H1 (cell line): ENCODE data around the gene JAKMIP2. TPM values are rescaled to one million over a fixed set of nuclear protein-coding genes. Genes with fewer than 3 reads are reported as not detected.

ENCODE experiments used
- CTCF ChIA-PET: fragments of 300-600 bp; sonication (Branson Sonifier 250); formaldehyde crosslinking; loops from one replicate; lab custom pipeline; 2021; ENCODE audit not compliant: partially characterized antibody; lab: Charles Lee
- POLR2A ChIA-PET: fragments of 300-600 bp; sonication (Branson Sonifier 250); formaldehyde crosslinking; loops from one replicate; lab custom pipeline; 2021; ENCODE audit warnings: inconsistent platforms; ENCODE audit not compliant: partially characterized antibody; lab: Charles Lee
- DNase-seq, 2 experiments: peaks; one replicate each; pipeline versions ENCODE4 v3.0.0 to v3.0.0-alpha.2; 2010 to 2022; ENCODE audit warnings: low spot score in 2 of 2, low read depth in 1 of 2, mixed read lengths in 1 of 2
- FAIRE-seq: peaks from 2 replicates; lab custom pipeline; 2011; peaks lifted over from hg19 to GRCh38; lab: Jason Lieb, UNC
- H2AFZ ChIP-seq: 2 replicates; pipeline ENCODE4 v1.8.1; 2012; ENCODE audit warnings: low read length, inconsistent platforms
- H2AK5ac ChIP-seq: 2 replicates; pipeline ENCODE4 v1.6.1; 2013; ENCODE audit warnings: low read depth, low read length
- H2BK120ac ChIP-seq: replicated peaks from 2 replicates; pipeline ENCODE3; 2013; ENCODE audit warnings: low read depth, low read length, inconsistent platforms
- H2BK12ac ChIP-seq: 2 replicates; pipeline ENCODE4 v1.6.1; 2013; ENCODE audit warnings: low read depth, low read length
- H2BK15ac ChIP-seq: 2 replicates; pipeline ENCODE4 v1.6.1; 2013; ENCODE audit warnings: low read length
- H2BK20ac ChIP-seq: 2 replicates; pipeline ENCODE4 v1.6.1; 2013; ENCODE audit warnings: low read length
- H2BK5ac ChIP-seq: 2 replicates; pipeline ENCODE4 v1.6.1; 2013; ENCODE audit warnings: low read depth, low read length
- H3K14ac ChIP-seq: 2 replicates; pipeline ENCODE4 v1.6.1; 2013; ENCODE audit warnings: inconsistent platforms; ENCODE audit not compliant: insufficient read length
- H3K18ac ChIP-seq: 2 replicates; pipeline ENCODE4 v1.6.1; 2013; ENCODE audit warnings: low read length; ENCODE audit errors: extremely low read depth
- H3K23ac ChIP-seq: 2 replicates; pipeline ENCODE4 v1.6.1; 2013; ENCODE audit warnings: inconsistent platforms; ENCODE audit not compliant: insufficient read length
- H3K23me2 ChIP-seq: 2 replicates; pipeline ENCODE4 v1.6.1; 2013; ENCODE audit warnings: low read depth, low read length
- H3K27ac ChIP-seq: 2 replicates; pipeline ENCODE4 v1.6.1; 2011; ENCODE audit warnings: low read depth, low read length, inconsistent platforms
- H3K27me3 ChIP-seq, 4 experiments: replicated peaks in 1 of 4; 1 replicate in 1 of 4; 2 replicates in 3 of 4; pipeline versions ENCODE4 v1.6.1 to v1.8.1; 2011 to 2013; ENCODE audit warnings: low read length in 3 of 4, mild to moderate bottlenecking in 3 of 4, inconsistent platforms in 2 of 4, mixed read lengths in 2 of 4, moderate library complexity in 1 of 4; ENCODE audit not compliant: control insufficient read depth in 3 of 4, insufficient read depth in 3 of 4; ENCODE audit errors: extremely low read depth in 1 of 4
- H3K36me3 ChIP-seq, 4 experiments: 2 replicates each; pipeline versions ENCODE4 v1.6.1 to v1.8.1; 2011 to 2013; ENCODE audit warnings: mild to moderate bottlenecking in 4 of 4, low read length in 3 of 4, moderate library complexity in 2 of 4, control low read depth in 1 of 4, inconsistent platforms in 1 of 4; ENCODE audit not compliant: insufficient read depth in 4 of 4, control insufficient read depth in 2 of 4
- H3K4ac ChIP-seq: replicated peaks from 2 replicates; pipeline ENCODE3; 2013; ENCODE audit warnings: low read length, low read depth, mixed read lengths, inconsistent platforms; ENCODE audit not compliant: insufficient read length
- H3K4me1 ChIP-seq, 4 experiments: replicated peaks in 1 of 4; 1 replicate in 1 of 4; 2 replicates in 3 of 4; pipeline versions ENCODE4 v1.6.1 to v1.8.1; 2011 to 2013; ENCODE audit warnings: low read length in 3 of 4, inconsistent platforms in 2 of 4, mixed read lengths in 1 of 4; ENCODE audit not compliant: insufficient read depth in 4 of 4, control insufficient read depth in 3 of 4
- H3K4me2 ChIP-seq, 2 experiments: 2 replicates each; pipeline versions ENCODE4 v1.6.1 to v1.8.1; 2011 to 2013; ENCODE audit warnings: low read depth in 2 of 2, low read length in 2 of 2, control low read depth in 1 of 2, inconsistent platforms in 1 of 2, mild to moderate bottlenecking in 1 of 2; ENCODE audit not compliant: insufficient read depth in 1 of 2
- H3K4me3 ChIP-seq, 4 experiments: fragments of 200-600, 300-600 bp in 1 of 4; sonication (generic), shearing (Covaris generic), sonication (Bioruptor Twin) in 1 of 4; 2 replicates each; pipeline versions ENCODE4 v1.5.1 to v1.8.1; 2011 to 2016; ENCODE audit warnings: low read length in 4 of 4, low read depth in 3 of 4, control low read depth in 2 of 4, inconsistent platforms in 2 of 4, mild to moderate bottlenecking in 2 of 4, mixed read lengths in 1 of 4, moderate library complexity in 1 of 4; ENCODE audit not compliant: insufficient read depth in 2 of 4; ENCODE audit errors: extremely low read depth in 1 of 4
- H3K56ac ChIP-seq: replicated peaks from 2 replicates; pipeline ENCODE3; 2013; ENCODE audit warnings: low read depth, mild to moderate bottlenecking, mixed read lengths, low read length, inconsistent platforms; ENCODE audit not compliant: insufficient read length
- H3K79me1 ChIP-seq: 2 replicates; pipeline ENCODE4 v1.6.1; 2013; ENCODE audit warnings: low read depth, low read length, control low read depth
- H3K79me2 ChIP-seq, 2 experiments: 2 replicates each; pipeline versions ENCODE4 v1.6.1 to v1.8.1; 2012 to 2013; ENCODE audit warnings: low read length in 2 of 2, mild to moderate bottlenecking in 2 of 2, inconsistent platforms in 1 of 2; ENCODE audit not compliant: insufficient read depth in 2 of 2, control insufficient read depth in 1 of 2
- H3K9ac ChIP-seq, 4 experiments: replicated peaks in 1 of 4; 1 replicate in 1 of 4; 2 replicates in 3 of 4; pipeline versions ENCODE4 v1.6.1 to v1.8.1; 2011 to 2013; ENCODE audit warnings: low read depth in 3 of 4, low read length in 3 of 4, control low read depth in 2 of 4, mild to moderate bottlenecking in 2 of 4, moderate library complexity in 2 of 4, inconsistent platforms in 1 of 4; ENCODE audit errors: extremely low read depth in 1 of 4
- H3K9me3 ChIP-seq, 2 experiments: 2 replicates each; pipeline versions ENCODE4 v1.6.1 to v1.8.1; 2012 to 2013; ENCODE audit warnings: mild to moderate bottlenecking in 2 of 2, moderate library complexity in 2 of 2, control low read depth in 1 of 2, inconsistent platforms in 1 of 2, low read depth in 1 of 2, low read length in 1 of 2, mixed read lengths in 1 of 2; ENCODE audit not compliant: insufficient read depth in 2 of 2
- H4K20me1 ChIP-seq, 2 experiments: replicated peaks in 1 of 2; 2 replicates each; pipeline versions ENCODE3 to v1.8.1; 2011 to 2013; ENCODE audit warnings: inconsistent platforms in 2 of 2, low read length in 2 of 2, mild to moderate bottlenecking in 1 of 2; ENCODE audit not compliant: insufficient read depth in 2 of 2, control insufficient read depth in 1 of 2
- H4K5ac ChIP-seq: 2 replicates; pipeline ENCODE4 v1.6.1; 2013; ENCODE audit warnings: low read length, low read depth, mixed read lengths, inconsistent platforms; ENCODE audit not compliant: insufficient read length
- H4K8ac ChIP-seq: 2 replicates; pipeline ENCODE4 v1.8.0; 2013; ENCODE audit warnings: mild to moderate bottlenecking, moderate library complexity, low read length, inconsistent platforms; ENCODE audit not compliant: insufficient read depth; ENCODE audit errors: extremely low read depth
- H4K91ac ChIP-seq: replicated peaks from 2 replicates; pipeline ENCODE3; 2013; ENCODE audit warnings: low read length, mixed read lengths, inconsistent platforms; ENCODE audit not compliant: insufficient read length
- WGBS, 2 experiments: shearing (Covaris generic) in 1 of 2; methylation state at CpG; one replicate each; pipeline versions ENCODE4 v1.1.6 to v1.1.7; 2013 to 2015; ENCODE audit warnings: low lambda C conversion rate in 2 of 2, mixed read lengths in 2 of 2, inconsistent platforms in 1 of 2, low coverage in 1 of 2, missing lambda C conversion rate in 1 of 2; ENCODE audit not compliant: insufficient replicate concordance in 2 of 2, insufficient coverage in 1 of 2, insufficient read length in 1 of 2; ENCODE audit errors: extremely low coverage in 1 of 2, missing lambda C conversion rate in 1 of 2; 5-methylcytosine and 5-hydroxymethylcytosine counted together
- polyA plus RNA-seq, 7 experiments: library from polyadenylated mRNA; depleted of rRNA in 3 of 7; stranded (reverse) in 5 of 7; unstranded in 2 of 7; fragments of >200 nt in 5 of 7; fragments of 200-250 nt in 2 of 7; gene quantifications; 1 replicate in 5 of 7; 2 replicates in 1 of 7; 4 replicates in 1 of 7; pipeline versions ENCODE4 v1.2.1 to v1.2.3, GENCODE V29; 2011 to 2013; ENCODE audit warnings: missing spikeins in 2 of 7, mixed read lengths in 2 of 7
- total RNA-seq: library from RNA; stranded (reverse); fragmentation: NEBNext Ultra II Directional; extraction: Animal tissue kit (Norgen Biotek cat#: 25700); gene quantifications from 2 replicates; pipeline ENCODE4 v1.2.1, GENCODE V29; 2021

Gene JAKMIP2
- total and polyA plus RNA-seq, 2 of the 8 experiments (the other 6 are each of a cell fraction or from before 2014, with no cell fraction given): 2.4 to 13.6 TPM

DNA sequence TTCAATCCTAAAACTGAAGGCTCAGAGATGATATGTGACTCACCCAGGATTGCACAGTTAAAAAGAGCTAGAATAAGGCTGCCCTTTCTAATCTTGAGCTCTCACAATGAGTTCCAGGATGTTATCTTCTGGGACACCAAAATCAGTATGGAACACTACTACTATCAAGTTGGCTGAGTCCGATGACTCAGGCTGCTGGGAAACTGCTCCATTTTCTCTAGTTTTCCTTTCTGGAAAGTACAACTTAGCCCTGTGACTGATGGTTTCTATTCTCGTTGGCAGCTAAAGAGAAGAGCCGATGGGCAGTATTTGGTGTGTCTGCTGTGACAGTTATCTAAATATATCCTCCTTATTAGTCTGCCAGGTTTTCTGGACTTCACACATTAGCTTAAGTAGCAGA, 234.8 kb downstream of the JAKMIP2 start:
- no peaks in the 10 kb centered on the region; a peak in 1 of 7 replicates for H3K27me3 ChIP-seq
- H3K56ac ChIP-seq: no peak overlapping the region
- H3K9ac ChIP-seq: no peak overlapping the region
- H2AK5ac ChIP-seq: no peak overlapping the region
- no peaks in the 10 kb centered on the region for H3K23me2 ChIP-seq
- no peaks in the 10 kb centered on the region for H4K20me1 ChIP-seq
- ChIA-PET POLR2A (interaction anchor here (1.5 kb wide), 1 partner anchor 38 kb away, joined by 3 read pairs; the partner anchor contains the start of gene DPYSL3), CTCF (interaction anchor here (0.6 to 3.5 kb wide), 6 partner anchors 9 to 155 kb away, joined by 3 to 14 read pairs (median 4); no protein-coding TSS in a partner anchor)
- no peaks in the 10 kb centered on the region for H3K36me3 ChIP-seq
- no peak overlapping the region for H4K5ac ChIP-seq
- no peak overlapping the region for H2BK120ac ChIP-seq
- no peak overlapping the region for H3K4me3 ChIP-seq
- H2BK15ac ChIP-seq: no peak overlapping the region
- no peak overlapping the region for H2BK20ac ChIP-seq
- H3K4me2 ChIP-seq: no peak overlapping the region
- H3K4me1 ChIP-seq: no peaks in the 10 kb centered on the region
- H3K79me2 ChIP-seq: no peaks in the 10 kb centered on the region
- H2AFZ ChIP-seq: 0 out of 2 replicates have a peak overlapping the region, but pooled peaks have one; percentile 31
- H2BK5ac ChIP-seq: no peak overlapping the region
- WGBS, 2 experiments: 90% methylated on average over 3 of the region's 3 CpGs; no CpG with 5 or more reads in 1 of the 2 experiments
- H4K8ac ChIP-seq: no peak overlapping the region
- no peak overlapping the region for H3K23ac ChIP-seq
- H2BK12ac ChIP-seq: no peak overlapping the region
- no peak for FAIRE-seq
- no peaks in the 10 kb centered on the region for H3K9me3 ChIP-seq
- no peak overlapping the region for H3K4ac ChIP-seq
- H4K91ac ChIP-seq: no peak overlapping the region
- no peak for DNase-seq
- H3K79me1 ChIP-seq: no peaks in the 10 kb centered on the region
- no peak overlapping the region for H3K27ac ChIP-seq
- H3K18ac ChIP-seq: no peak overlapping the region
- no peak overlapping the region for H3K14ac ChIP-seq
